Osteocyte (in vitro differentiated cells): ENCODE results near the gene GPR39. TPM values are rescaled to one million over a fixed set of nuclear protein-coding genes. Genes with fewer than 3 reads are reported as not detected.

Experiments used
- DNase-seq: peaks from one replicate; pipeline ENCODE4 v3.0.0; 2021; ENCODE audit warnings: mixed read lengths; ENCODE audit not compliant: unreplicated experiment; ENCODE audit errors: extremely low spot score
- H3K27ac Mint-ChIP-seq: one replicate; pipeline ENCODE4 v1.8.0; 2021; ENCODE audit warnings: mild to moderate bottlenecking, mixed read lengths; ENCODE audit not compliant: unreplicated experiment
- H3K27me3 Mint-ChIP-seq: one replicate; pipeline ENCODE4 v1.8.0; 2021; ENCODE audit warnings: mixed read lengths; ENCODE audit not compliant: unreplicated experiment
- H3K36me3 Mint-ChIP-seq: one replicate; pipeline ENCODE4 v1.8.0; 2021; ENCODE audit warnings: mixed read lengths; ENCODE audit not compliant: unreplicated experiment
- H3K4me1 Mint-ChIP-seq: one replicate; pipeline ENCODE4 v1.8.0; 2021; ENCODE audit warnings: mixed read lengths; ENCODE audit not compliant: unreplicated experiment
- H3K4me3 Mint-ChIP-seq: one replicate; pipeline ENCODE4 v1.8.0; 2021; ENCODE audit warnings: mild to moderate bottlenecking, moderate library complexity, mixed read lengths; ENCODE audit not compliant: unreplicated experiment
- H3K9me3 Mint-ChIP-seq: one replicate; pipeline ENCODE4 v1.8.0; 2021; ENCODE audit warnings: mixed read lengths; ENCODE audit not compliant: unreplicated experiment
- total RNA-seq: library from RNA; stranded (reverse); gene quantifications from 2 replicates; pipeline ENCODE4 v1.2.1, GENCODE V29; 2021
- TF ChIP-seq, protein P1 (sequence below): fragments of 200-600 bp; sonication (generic); IDR thresholded peaks from 2 replicates; pipeline ENCODE4 v1.5.0; 2021; ENCODE audit warnings: antibody characterized with exemption, mild to moderate bottlenecking, moderate library complexity

Gene GPR39
- total RNA-seq, 1 donor from 2014 or later, result 0.21 TPM

- Mint-ChIP-seq H3K9me3 (no peaks in the 10 kb centered on the region), H3K36me3 (no peaks in the 10 kb centered on the region), H3K4me1 (no peaks in the 10 kb centered on the region), H3K27ac (no peak overlapping the region), H3K27me3 (no peaks in the 10 kb centered on the region), H3K4me3 (no peak overlapping the region)
- TF ChIP-seq, protein P1, sequence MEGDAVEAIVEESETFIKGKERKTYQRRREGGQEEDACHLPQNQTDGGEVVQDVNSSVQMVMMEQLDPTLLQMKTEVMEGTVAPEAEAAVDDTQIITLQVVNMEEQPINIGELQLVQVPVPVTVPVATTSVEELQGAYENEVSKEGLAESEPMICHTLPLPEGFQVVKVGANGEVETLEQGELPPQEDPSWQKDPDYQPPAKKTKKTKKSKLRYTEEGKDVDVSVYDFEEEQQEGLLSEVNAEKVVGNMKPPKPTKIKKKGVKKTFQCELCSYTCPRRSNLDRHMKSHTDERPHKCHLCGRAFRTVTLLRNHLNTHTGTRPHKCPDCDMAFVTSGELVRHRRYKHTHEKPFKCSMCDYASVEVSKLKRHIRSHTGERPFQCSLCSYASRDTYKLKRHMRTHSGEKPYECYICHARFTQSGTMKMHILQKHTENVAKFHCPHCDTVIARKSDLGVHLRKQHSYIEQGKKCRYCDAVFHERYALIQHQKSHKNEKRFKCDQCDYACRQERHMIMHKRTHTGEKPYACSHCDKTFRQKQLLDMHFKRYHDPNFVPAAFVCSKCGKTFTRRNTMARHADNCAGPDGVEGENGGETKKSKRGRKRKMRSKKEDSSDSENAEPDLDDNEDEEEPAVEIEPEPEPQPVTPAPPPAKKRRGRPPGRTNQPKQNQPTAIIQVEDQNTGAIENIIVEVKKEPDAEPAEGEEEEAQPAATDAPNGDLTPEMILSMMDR, result no peak
- DNase-seq, result peak; percentile 65
These were observed 188.9 kb downstream of the GPR39 start for GRCh38 chr2:132605236-132606180.

GRCh38 chr2:132606649-132607048 lies 190.0 kb downstream of the GPR39 start:
- peak; percentile 53 for DNase-seq
- Mint-ChIP-seq H3K27me3 (no peaks in the 10 kb centered on the region), H3K9me3 (no peaks in the 10 kb centered on the region), H3K27ac (no peak overlapping the region), H3K4me3 (no peak overlapping the region), H3K4me1 (no peaks in the 10 kb centered on the region), H3K36me3 (no peaks in the 10 kb centered on the region)
- TF ChIP-seq, protein P1, result no peak

DNA sequence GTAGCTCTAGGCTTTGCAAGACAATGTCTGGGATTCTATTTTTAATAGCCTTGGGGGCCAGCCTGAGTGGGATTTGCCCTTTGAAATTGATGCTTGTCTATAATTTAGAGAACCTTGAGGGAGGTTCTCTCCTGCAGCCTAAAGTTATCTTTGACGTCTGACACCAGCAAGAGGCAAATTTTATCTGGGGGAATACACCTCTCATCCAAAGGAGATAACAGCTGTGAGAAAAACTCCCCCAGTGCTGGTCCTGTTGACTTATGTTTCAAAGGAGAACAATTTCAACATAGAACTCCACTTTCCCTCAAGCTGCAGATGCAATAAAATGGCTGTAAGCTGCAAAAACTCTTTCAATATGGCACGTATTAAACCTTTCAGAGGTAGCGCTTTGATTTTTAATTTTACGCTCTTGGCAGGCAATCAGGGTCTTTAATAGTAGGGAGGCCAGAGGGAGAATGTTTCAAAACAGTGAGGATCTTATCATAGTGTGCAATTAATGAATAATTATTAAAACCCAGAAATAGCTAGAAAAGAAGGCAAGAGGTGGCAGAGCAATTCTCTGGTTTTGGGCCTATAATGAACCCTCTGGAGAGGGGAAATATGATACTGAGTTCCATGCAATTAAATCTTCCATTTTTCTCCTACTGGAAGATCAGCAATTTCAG lies 191.0 kb downstream of the GPR39 start:
- no peaks in the 10 kb centered on the region for H3K27me3 Mint-ChIP-seq

DNA sequence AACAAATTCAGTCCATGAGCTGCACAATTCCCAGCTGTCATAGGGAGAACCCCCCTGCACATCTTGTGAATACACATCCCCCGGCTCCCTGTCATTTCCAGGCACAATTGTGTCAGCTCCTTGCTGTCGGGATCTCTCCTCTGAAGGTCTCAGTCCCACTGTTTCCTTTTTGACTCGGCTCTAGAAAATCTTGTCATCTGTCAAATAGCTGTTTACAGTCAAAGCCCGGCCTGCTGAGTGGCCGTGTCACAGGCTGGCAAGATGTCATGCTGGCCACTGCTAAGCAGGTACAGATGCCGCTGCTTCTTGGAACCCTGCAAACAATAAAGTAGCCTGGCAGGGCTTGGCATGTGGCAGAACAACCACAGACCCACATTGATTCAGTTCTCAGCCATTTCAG lies 191.7 kb downstream of the GPR39 start:
- no peaks in the 10 kb centered on the region for H3K9me3 Mint-ChIP-seq
- no peaks in the 10 kb centered on the region for H3K4me1 Mint-ChIP-seq
- no peak overlapping the region for H3K27ac Mint-ChIP-seq
- H3K36me3 Mint-ChIP-seq, result no peaks in the 10 kb centered on the region
- H3K27me3 Mint-ChIP-seq, result no peaks in the 10 kb centered on the region
- TF ChIP-seq, protein P1, result no peak
- H3K4me3 Mint-ChIP-seq, result no peak overlapping the region
- DNase-seq, result peak; percentile 67

More for the DNA sequence above, 191.0 kb downstream of the GPR39 start:
- Mint-ChIP-seq H3K4me1 (no peaks in the 10 kb centered on the region), H3K9me3 (no peaks in the 10 kb centered on the region), H3K36me3 (no peaks in the 10 kb centered on the region), H3K27ac (no peak overlapping the region), H3K4me3 (no peak overlapping the region)
- peak; percentile 17 for DNase-seq
- TF ChIP-seq, protein P1, result no peak
